H1 (cell line): Measurements from ENCODE around the gene PREX1. TPM values are rescaled to one million over a fixed set of nuclear protein-coding genes. Genes with fewer than 3 reads are reported as not detected.

ENCODE experiments used
- CTCF ChIA-PET: fragments of 300-600 bp; sonication (Branson Sonifier 250); formaldehyde crosslinking; loops from one replicate; lab custom pipeline; 2021; ENCODE audit not compliant: partially characterized antibody; lab: Charles Lee
- POLR2A ChIA-PET: fragments of 300-600 bp; sonication (Branson Sonifier 250); formaldehyde crosslinking; loops from one replicate; lab custom pipeline; 2021; ENCODE audit warnings: inconsistent platforms; ENCODE audit not compliant: partially characterized antibody; lab: Charles Lee
- DNase-seq, 2 experiments: peaks; one replicate each; pipeline versions ENCODE4 v3.0.0 to v3.0.0-alpha.2; 2010 to 2022; ENCODE audit warnings: low spot score in 2 of 2, low read depth in 1 of 2, mixed read lengths in 1 of 2
- FAIRE-seq: peaks from 2 replicates; lab custom pipeline; 2011; peaks lifted over from hg19 to GRCh38; lab: Jason Lieb, UNC
- H2AFZ ChIP-seq: 2 replicates; pipeline ENCODE4 v1.8.1; 2012; ENCODE audit warnings: low read length, inconsistent platforms
- H2AK5ac ChIP-seq: 2 replicates; pipeline ENCODE4 v1.6.1; 2013; ENCODE audit warnings: low read depth, low read length
- H2BK120ac ChIP-seq: replicated peaks from 2 replicates; pipeline ENCODE3; 2013; ENCODE audit warnings: low read depth, low read length, inconsistent platforms
- H2BK12ac ChIP-seq: 2 replicates; pipeline ENCODE4 v1.6.1; 2013; ENCODE audit warnings: low read depth, low read length
- H2BK15ac ChIP-seq: 2 replicates; pipeline ENCODE4 v1.6.1; 2013; ENCODE audit warnings: low read length
- H2BK20ac ChIP-seq: 2 replicates; pipeline ENCODE4 v1.6.1; 2013; ENCODE audit warnings: low read length
- H2BK5ac ChIP-seq: 2 replicates; pipeline ENCODE4 v1.6.1; 2013; ENCODE audit warnings: low read depth, low read length
- H3K14ac ChIP-seq: 2 replicates; pipeline ENCODE4 v1.6.1; 2013; ENCODE audit warnings: inconsistent platforms; ENCODE audit not compliant: insufficient read length
- H3K18ac ChIP-seq: 2 replicates; pipeline ENCODE4 v1.6.1; 2013; ENCODE audit warnings: low read length; ENCODE audit errors: extremely low read depth
- H3K23ac ChIP-seq: 2 replicates; pipeline ENCODE4 v1.6.1; 2013; ENCODE audit warnings: inconsistent platforms; ENCODE audit not compliant: insufficient read length
- H3K23me2 ChIP-seq: 2 replicates; pipeline ENCODE4 v1.6.1; 2013; ENCODE audit warnings: low read depth, low read length
- H3K27ac ChIP-seq: 2 replicates; pipeline ENCODE4 v1.6.1; 2011; ENCODE audit warnings: low read depth, low read length, inconsistent platforms
- H3K27me3 ChIP-seq, 4 experiments: replicated peaks in 1 of 4; 1 replicate in 1 of 4; 2 replicates in 3 of 4; pipeline versions ENCODE4 v1.6.1 to v1.8.1; 2011 to 2013; ENCODE audit warnings: low read length in 3 of 4, mild to moderate bottlenecking in 3 of 4, inconsistent platforms in 2 of 4, mixed read lengths in 2 of 4, moderate library complexity in 1 of 4; ENCODE audit not compliant: control insufficient read depth in 3 of 4, insufficient read depth in 3 of 4; ENCODE audit errors: extremely low read depth in 1 of 4
- H3K36me3 ChIP-seq, 4 experiments: 2 replicates each; pipeline versions ENCODE4 v1.6.1 to v1.8.1; 2011 to 2013; ENCODE audit warnings: mild to moderate bottlenecking in 4 of 4, low read length in 3 of 4, moderate library complexity in 2 of 4, control low read depth in 1 of 4, inconsistent platforms in 1 of 4; ENCODE audit not compliant: insufficient read depth in 4 of 4, control insufficient read depth in 2 of 4
- H3K4ac ChIP-seq: replicated peaks from 2 replicates; pipeline ENCODE3; 2013; ENCODE audit warnings: low read length, low read depth, mixed read lengths, inconsistent platforms; ENCODE audit not compliant: insufficient read length
- H3K4me1 ChIP-seq, 4 experiments: replicated peaks in 1 of 4; 1 replicate in 1 of 4; 2 replicates in 3 of 4; pipeline versions ENCODE4 v1.6.1 to v1.8.1; 2011 to 2013; ENCODE audit warnings: low read length in 3 of 4, inconsistent platforms in 2 of 4, mixed read lengths in 1 of 4; ENCODE audit not compliant: insufficient read depth in 4 of 4, control insufficient read depth in 3 of 4
- H3K4me2 ChIP-seq, 2 experiments: 2 replicates each; pipeline versions ENCODE4 v1.6.1 to v1.8.1; 2011 to 2013; ENCODE audit warnings: low read depth in 2 of 2, low read length in 2 of 2, control low read depth in 1 of 2, inconsistent platforms in 1 of 2, mild to moderate bottlenecking in 1 of 2; ENCODE audit not compliant: insufficient read depth in 1 of 2
- H3K4me3 ChIP-seq, 4 experiments: fragments of 200-600, 300-600 bp in 1 of 4; sonication (generic), shearing (Covaris generic), sonication (Bioruptor Twin) in 1 of 4; 2 replicates each; pipeline versions ENCODE4 v1.5.1 to v1.8.1; 2011 to 2016; ENCODE audit warnings: low read length in 4 of 4, low read depth in 3 of 4, control low read depth in 2 of 4, inconsistent platforms in 2 of 4, mild to moderate bottlenecking in 2 of 4, mixed read lengths in 1 of 4, moderate library complexity in 1 of 4; ENCODE audit not compliant: insufficient read depth in 2 of 4; ENCODE audit errors: extremely low read depth in 1 of 4
- H3K56ac ChIP-seq: replicated peaks from 2 replicates; pipeline ENCODE3; 2013; ENCODE audit warnings: low read depth, mild to moderate bottlenecking, mixed read lengths, low read length, inconsistent platforms; ENCODE audit not compliant: insufficient read length
- H3K79me1 ChIP-seq: 2 replicates; pipeline ENCODE4 v1.6.1; 2013; ENCODE audit warnings: low read depth, low read length, control low read depth
- H3K79me2 ChIP-seq, 2 experiments: 2 replicates each; pipeline versions ENCODE4 v1.6.1 to v1.8.1; 2012 to 2013; ENCODE audit warnings: low read length in 2 of 2, mild to moderate bottlenecking in 2 of 2, inconsistent platforms in 1 of 2; ENCODE audit not compliant: insufficient read depth in 2 of 2, control insufficient read depth in 1 of 2
- H3K9ac ChIP-seq, 4 experiments: replicated peaks in 1 of 4; 1 replicate in 1 of 4; 2 replicates in 3 of 4; pipeline versions ENCODE4 v1.6.1 to v1.8.1; 2011 to 2013; ENCODE audit warnings: low read depth in 3 of 4, low read length in 3 of 4, control low read depth in 2 of 4, mild to moderate bottlenecking in 2 of 4, moderate library complexity in 2 of 4, inconsistent platforms in 1 of 4; ENCODE audit errors: extremely low read depth in 1 of 4
- H3K9me3 ChIP-seq, 2 experiments: 2 replicates each; pipeline versions ENCODE4 v1.6.1 to v1.8.1; 2012 to 2013; ENCODE audit warnings: mild to moderate bottlenecking in 2 of 2, moderate library complexity in 2 of 2, control low read depth in 1 of 2, inconsistent platforms in 1 of 2, low read depth in 1 of 2, low read length in 1 of 2, mixed read lengths in 1 of 2; ENCODE audit not compliant: insufficient read depth in 2 of 2
- H4K20me1 ChIP-seq, 2 experiments: replicated peaks in 1 of 2; 2 replicates each; pipeline versions ENCODE3 to v1.8.1; 2011 to 2013; ENCODE audit warnings: inconsistent platforms in 2 of 2, low read length in 2 of 2, mild to moderate bottlenecking in 1 of 2; ENCODE audit not compliant: insufficient read depth in 2 of 2, control insufficient read depth in 1 of 2
- H4K5ac ChIP-seq: 2 replicates; pipeline ENCODE4 v1.6.1; 2013; ENCODE audit warnings: low read length, low read depth, mixed read lengths, inconsistent platforms; ENCODE audit not compliant: insufficient read length
- H4K8ac ChIP-seq: 2 replicates; pipeline ENCODE4 v1.8.0; 2013; ENCODE audit warnings: mild to moderate bottlenecking, moderate library complexity, low read length, inconsistent platforms; ENCODE audit not compliant: insufficient read depth; ENCODE audit errors: extremely low read depth
- H4K91ac ChIP-seq: replicated peaks from 2 replicates; pipeline ENCODE3; 2013; ENCODE audit warnings: low read length, mixed read lengths, inconsistent platforms; ENCODE audit not compliant: insufficient read length
- CHD2 ChIP-seq: IDR thresholded peaks from 2 replicates; pipeline ENCODE4 v1.6.1; 2012; ENCODE audit warnings: low read length, improper control_type of control experiment
- EGR1 ChIP-seq: IDR thresholded peaks from 2 replicates; pipeline ENCODE4 v1.6.1; 2011; ENCODE audit warnings: low read depth, low read length, borderline replicate concordance
- POU5F1 ChIP-seq: IDR thresholded peaks from 2 replicates; pipeline ENCODE4 v1.6.1; 2011; ENCODE audit warnings: low read depth, mild to moderate bottlenecking, low read length, moderate library complexity
- RNF2 ChIP-seq: fragments of 200-900, 300-1000 bp; sonication (generic); IDR thresholded peaks from 2 replicates; pipeline ENCODE4 v1.7.1; 2016; ENCODE audit warnings: borderline replicate concordance, low read depth, mild to moderate bottlenecking, antibody characterized with exemption, low read length; ENCODE audit not compliant: poor library complexity, severe bottlenecking; ENCODE audit errors: missing control alignments
- SAP30 ChIP-seq: fragments of 300-600 bp; sonication (generic); IDR thresholded peaks from 2 replicates; pipeline ENCODE4 v1.7.1; 2012; ENCODE audit warnings: low read length, moderate library complexity, mild to moderate bottlenecking, inconsistent platforms; ENCODE audit not compliant: insufficient read depth, insufficient replicate concordance
- SIN3A ChIP-seq, 2 experiments: IDR thresholded peaks in 1 of 2; conservative IDR thresholded peaks in 1 of 2; 2 replicates each; pipeline ENCODE4 v1.6.1; 2011 to 2012; ENCODE audit warnings: low read length in 2 of 2, improper control_type of control experiment in 1 of 2, low read depth in 1 of 2, mild to moderate bottlenecking in 1 of 2
- USF2 ChIP-seq: IDR thresholded peaks from 2 replicates; pipeline ENCODE4 v1.6.1; 2011; ENCODE audit warnings: low read length, improper control_type of control experiment
- WGBS, 2 experiments: shearing (Covaris generic) in 1 of 2; methylation state at CpG; one replicate each; pipeline versions ENCODE4 v1.1.6 to v1.1.7; 2013 to 2015; ENCODE audit warnings: low lambda C conversion rate in 2 of 2, mixed read lengths in 2 of 2, inconsistent platforms in 1 of 2, low coverage in 1 of 2, missing lambda C conversion rate in 1 of 2; ENCODE audit not compliant: insufficient replicate concordance in 2 of 2, insufficient coverage in 1 of 2, insufficient read length in 1 of 2; ENCODE audit errors: extremely low coverage in 1 of 2, missing lambda C conversion rate in 1 of 2; 5-methylcytosine and 5-hydroxymethylcytosine counted together
- polyA plus RNA-seq, 7 experiments: library from polyadenylated mRNA; depleted of rRNA in 3 of 7; stranded (reverse) in 5 of 7; unstranded in 2 of 7; fragments of >200 nt in 5 of 7; fragments of 200-250 nt in 2 of 7; gene quantifications; 1 replicate in 5 of 7; 2 replicates in 1 of 7; 4 replicates in 1 of 7; pipeline versions ENCODE4 v1.2.1 to v1.2.3, GENCODE V29; 2011 to 2013; ENCODE audit warnings: missing spikeins in 2 of 7, mixed read lengths in 2 of 7
- total RNA-seq: library from RNA; stranded (reverse); fragmentation: NEBNext Ultra II Directional; extraction: Animal tissue kit (Norgen Biotek cat#: 25700); gene quantifications from 2 replicates; pipeline ENCODE4 v1.2.1, GENCODE V29; 2021

PREX1 gene
- total and polyA plus RNA-seq, 2 of the 8 experiments (the other 6 are each of a cell fraction or from before 2014, with no cell fraction given), result 10.7 to 12.8 TPM

GRCh38 chr20:48592107-48592940, 235.5 kb downstream of the PREX1 start:
- H2BK120ac ChIP-seq, result no peak overlapping the region
- no peak overlapping the region for H2BK20ac ChIP-seq
- no peak for FAIRE-seq
- no peaks in the 10 kb centered on the region for H3K23me2 ChIP-seq
- no peak overlapping the region for H2BK15ac ChIP-seq
- CTCF ChIA-PET, result no interaction called here
- H4K20me1 ChIP-seq, result no peaks in the 10 kb centered on the region
- H3K27ac ChIP-seq, result no peak overlapping the region
- H3K18ac ChIP-seq, result no peak overlapping the region
- H4K8ac ChIP-seq, result no peak overlapping the region
- H2AFZ ChIP-seq, result no peak overlapping the region
- 0 out of 4 replicates have a peak, but pooled peaks cover 0 to 1% of the 10 kb centered on the region in 2 experiments for H3K9me3 ChIP-seq
- no peak overlapping the region for H3K4ac ChIP-seq
- H3K4me3 ChIP-seq, result no peak overlapping the region
- TF ChIP-seq EGR1 (no peak), POU5F1 (no peak), SIN3A (conservative IDR thresholded peaks at IDR 0.05 in 1 of 2, IDR thresholded peaks at IDR 0.05 in 1 of 2; ENCODE audit: low read depth in 1 of 2, low read length in 2 of 2) (no peak), RNF2 (no peak), SAP30 (no peak), USF2 (no peak), CHD2 (no peak)
- TF ChIP-seq, all 59 proteins: peak for 0
- no peak overlapping the region for H4K5ac ChIP-seq
- H3K79me2 ChIP-seq, result no peaks in the 10 kb centered on the region
- no peaks in the 10 kb centered on the region for H3K36me3 ChIP-seq
- H3K4me2 ChIP-seq, result no peak overlapping the region
- H4K91ac ChIP-seq, result no peak overlapping the region
- H3K4me1 ChIP-seq, result no peaks in the 10 kb centered on the region
- no peak overlapping the region for H2BK12ac ChIP-seq
- no peak overlapping the region for H3K23ac ChIP-seq
- H3K56ac ChIP-seq, result no peak overlapping the region
- H2AK5ac ChIP-seq, result no peak overlapping the region
- no peaks in the 10 kb centered on the region for H3K27me3 ChIP-seq
- POLR2A ChIA-PET, result no interaction called here
- WGBS, 2 experiments, result 96% methylated on average over 8 of the region's 8 CpGs; no CpG with 5 or more reads in 1 of the 2 experiments
- H3K9ac ChIP-seq, result no peak overlapping the region
- no peak overlapping the region for H3K14ac ChIP-seq
- no peak for DNase-seq
- no peaks in the 10 kb centered on the region for H3K79me1 ChIP-seq
- no peak overlapping the region for H2BK5ac ChIP-seq
